ENCODE data around the gene EFCC1.

GRCh38 chr3:129022114-129023007, 21.3 kb downstream of the EFCC1 start:
- TF ChIP-seq CTCF (optimal IDR thresholded peaks at IDR 0.05 in 1 of 3, IDR thresholded peaks at IDR 0.05 in 1 of 3, conservative IDR thresholded peaks at IDR 0.05 in 1 of 3; ENCODE audit: extremely low read depth in 1 of 3, insufficient read depth in 2 of 3, low read length in 3 of 3) (no peak), EZH2 (IDR thresholded peaks at IDR 0.05; ENCODE audit: low read length) (no peak)
